ENCODE data around the gene LRCH1. TPM values are rescaled to one million over a fixed set of nuclear protein-coding genes. Genes with fewer than 3 reads are reported as not detected.

The LRCH1 gene
- polyA plus RNA-seq, 1 of the 3 experiments (the other 2 are of a cell fraction) = 5.5 TPM

DNA sequence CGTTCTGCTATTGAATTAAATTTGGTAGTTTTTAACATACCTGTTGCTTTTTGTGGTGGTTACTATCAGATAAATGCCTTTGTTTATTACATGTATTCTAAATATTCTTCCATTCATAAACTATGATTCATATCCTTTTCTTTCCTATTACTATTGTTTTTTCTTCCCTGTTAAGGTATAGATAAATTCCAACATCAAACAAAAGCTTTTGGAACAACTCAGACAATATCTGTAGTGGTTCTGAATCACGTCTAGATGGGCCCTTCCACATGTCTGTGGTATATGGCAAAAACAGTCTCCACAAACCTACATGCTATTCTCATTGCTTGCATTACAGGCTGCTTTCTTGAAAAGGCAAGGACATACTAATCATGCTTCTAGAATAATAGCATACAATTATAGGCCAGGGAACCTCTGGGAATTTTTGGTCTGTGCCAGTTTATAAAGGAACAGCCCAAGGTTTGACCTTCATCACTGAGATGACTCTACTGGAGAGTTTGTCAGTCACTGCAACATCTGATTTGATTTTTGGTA, 6.4 kb downstream of the LRCH1 start (continued):
- TF ChIP-seq, protein P1, sequence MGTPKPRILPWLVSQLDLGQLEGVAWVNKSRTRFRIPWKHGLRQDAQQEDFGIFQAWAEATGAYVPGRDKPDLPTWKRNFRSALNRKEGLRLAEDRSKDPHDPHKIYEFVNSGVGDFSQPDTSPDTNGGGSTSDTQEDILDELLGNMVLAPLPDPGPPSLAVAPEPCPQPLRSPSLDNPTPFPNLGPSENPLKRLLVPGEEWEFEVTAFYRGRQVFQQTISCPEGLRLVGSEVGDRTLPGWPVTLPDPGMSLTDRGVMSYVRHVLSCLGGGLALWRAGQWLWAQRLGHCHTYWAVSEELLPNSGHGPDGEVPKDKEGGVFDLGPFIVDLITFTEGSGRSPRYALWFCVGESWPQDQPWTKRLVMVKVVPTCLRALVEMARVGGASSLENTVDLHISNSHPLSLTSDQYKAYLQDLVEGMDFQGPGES (IDR thresholded peaks at IDR 0.05; ENCODE audit: low read depth, low read length) = no peak

DNA sequence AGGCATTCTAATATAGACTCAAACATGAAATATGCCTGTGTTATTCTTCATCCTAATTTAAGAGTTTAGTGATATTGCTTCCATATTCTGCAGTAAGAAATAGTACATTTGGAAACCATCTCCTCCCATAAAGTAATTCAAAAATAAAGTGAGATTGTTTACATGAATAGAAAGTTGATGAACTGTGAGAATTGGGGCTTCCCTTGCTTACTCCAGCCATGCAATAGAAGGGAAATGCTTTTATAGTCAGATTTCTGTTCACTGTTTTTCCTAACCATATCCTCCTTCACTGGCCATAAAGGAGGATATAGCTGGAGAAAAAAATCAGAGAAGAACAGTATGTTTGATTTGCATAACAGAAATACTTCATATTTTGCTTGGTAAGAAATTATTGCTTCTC, 7.8 kb downstream of the LRCH1 start:
- POLR2A ChIA-PET = no interaction called here
- peaks cover 7% of the 10 kb centered on the region for H3F3A ChIP-seq (replicated peaks; ENCODE audit: insufficient read depth)
- no peak overlapping the region for H3K4me3 ChIP-seq (ENCODE audit: low read depth in 2 of 2, low read length in 1 of 2)
- H3K27ac ChIP-seq (ENCODE audit: low read depth in 2 of 2, low read length in 1 of 2) = no peak overlapping the region
- no peak overlapping the region for H2AFZ ChIP-seq (ENCODE audit: low read depth)
- peaks cover 79% of the 10 kb centered on the region for H4K20me1 ChIP-seq (ENCODE audit: insufficient read depth)
- H3K9me3 ChIP-seq = no peaks in the 10 kb centered on the region
- H3K79me2 ChIP-seq (ENCODE audit: insufficient read depth) = peaks cover 99% of the 10 kb centered on the region
- TF ChIP-seq, protein P2, sequence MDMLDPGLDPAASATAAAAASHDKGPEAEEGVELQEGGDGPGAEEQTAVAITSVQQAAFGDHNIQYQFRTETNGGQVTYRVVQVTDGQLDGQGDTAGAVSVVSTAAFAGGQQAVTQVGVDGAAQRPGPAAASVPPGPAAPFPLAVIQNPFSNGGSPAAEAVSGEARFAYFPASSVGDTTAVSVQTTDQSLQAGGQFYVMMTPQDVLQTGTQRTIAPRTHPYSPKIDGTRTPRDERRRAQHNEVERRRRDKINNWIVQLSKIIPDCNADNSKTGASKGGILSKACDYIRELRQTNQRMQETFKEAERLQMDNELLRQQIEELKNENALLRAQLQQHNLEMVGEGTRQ (IDR thresholded peaks at IDR 0.05; ENCODE audit: borderline replicate concordance, low read depth, low read length) = no peak
- TF ChIP-seq SIN3A (IDR thresholded peaks at IDR 0.05; ENCODE audit: borderline replicate concordance, low read depth, low read length) (no peak), FOXJ3 (CRISPR knock-in tag; IDR thresholded peaks at IDR 0.05) (no peak), TAF1 (IDR thresholded peaks at IDR 0.05; ENCODE audit: borderline replicate concordance, low read depth, low read length) (no peak), JUND (IDR thresholded peaks at IDR 0.05) (no peak), MEF2A (IDR thresholded peaks at IDR 0.05; ENCODE audit: borderline replicate concordance, low read depth) (no peak)
- CTCF ChIA-PET = interaction anchor here (1.1 to 2.6 kb wide), 3 partner anchors 9 to 43 kb away, joined by 3 to 13 read pairs (median 4); partner anchors contain the start of gene LRCH1
- DNase-seq = no peak
- no peaks in the 10 kb centered on the region for H3K27me3 ChIP-seq (ENCODE audit: insufficient read depth)
- H3K4me2 ChIP-seq = no peak overlapping the region
- H3K9ac ChIP-seq = no peak overlapping the region
- H3K36me3 ChIP-seq (replicated peaks in 1 of 2; ENCODE audit: control insufficient read depth in 1 of 2, insufficient read depth in 2 of 2, low read length in 1 of 2) = peaks cover 0 to 4% of the 10 kb centered on the region in 2 experiments
- H3K9me2 ChIP-seq = no peaks in the 10 kb centered on the region
- peaks cover 0 to 15% of the 10 kb centered on the region in 2 experiments; a peak in 3 of 4 replicates for H3K4me1 ChIP-seq (ENCODE audit: control insufficient read depth in 1 of 2, insufficient read depth in 2 of 2, low read depth in 1 of 2, low read length in 1 of 2)

DNA sequence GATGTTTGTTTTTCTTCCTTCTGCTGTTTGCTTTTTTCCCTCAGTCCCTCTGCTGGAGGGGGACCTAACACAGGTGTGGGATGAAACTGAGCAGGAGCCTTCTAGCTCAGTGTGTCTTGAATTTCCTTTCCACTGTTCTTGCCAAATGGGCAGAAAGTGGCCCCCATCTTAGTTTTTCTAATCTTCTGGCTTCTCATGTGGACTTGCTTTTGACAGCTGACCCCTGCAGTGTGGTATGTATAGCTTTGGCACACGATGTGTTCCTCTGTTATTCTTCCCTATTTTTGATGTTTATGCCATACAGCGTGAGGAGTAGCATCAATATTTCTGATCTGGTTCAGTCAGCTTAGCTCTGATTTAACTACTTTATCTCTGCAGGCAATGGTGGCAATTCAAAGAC, 8.3 kb downstream of the LRCH1 start:
- DNase-seq = no peak
- Histone ChIP-seq H3F3A (replicated peaks; ENCODE audit: insufficient read depth) (peaks cover 7% of the 10 kb centered on the region), H4K20me1 (ENCODE audit: insufficient read depth) (peaks cover 80% of the 10 kb centered on the region), H3K27me3 (ENCODE audit: insufficient read depth) (no peaks in the 10 kb centered on the region), H2AFZ (ENCODE audit: low read depth) (no peak overlapping the region), H3K27ac (ENCODE audit: low read depth in 2 of 2, low read length in 1 of 2) (no peak overlapping the region), H3K79me2 (ENCODE audit: insufficient read depth) (peaks cover 99% of the 10 kb centered on the region), H3K4me2 (no peak overlapping the region), H3K4me1 (ENCODE audit: control insufficient read depth in 1 of 2, insufficient read depth in 2 of 2, low read depth in 1 of 2, low read length in 1 of 2) (peaks cover 0 to 15% of the 10 kb centered on the region in 2 experiments; a peak in 2 of 4 replicates), H3K36me3 (replicated peaks in 1 of 2; ENCODE audit: control insufficient read depth in 1 of 2, insufficient read depth in 2 of 2, low read length in 1 of 2) (peaks cover 0 to 4% of the 10 kb centered on the region in 2 experiments), H3K4me3 (ENCODE audit: low read depth in 2 of 2, low read length in 1 of 2) (no peak overlapping the region), H3K9ac (no peak overlapping the region), H3K9me2 (no peaks in the 10 kb centered on the region), H3K9me3 (no peaks in the 10 kb centered on the region)
- TF ChIP-seq, protein P2 (IDR thresholded peaks at IDR 0.05; ENCODE audit: borderline replicate concordance, low read depth, low read length) = no peak
- WGBS (ENCODE audit: low lambda C conversion rate) = 97% methylated on average over 2 of the region's 2 CpGs
- ChIA-PET CTCF (interaction anchor here (2.0 to 2.6 kb wide), 2 partner anchors 9 to 14 kb away, joined by 4 to 13 read pairs; partner anchors contain the start of gene LRCH1), POLR2A (no interaction called here)

Measured in SK-N-SH (cell line).